Gastrocnemius medialis (tissue), 4 donors: ENCODE results near the gene ACP5.
"Not testable (repeated sequence)": the region's sequence is repeated elsewhere in the genome, so short reads cannot be mapped to it uniquely, and the experiment has no call there.

Experiments
- POLR2A ChIP-seq, 2 donors: fragments of 450-650 bp; IDR thresholded peaks; one replicate each; pipeline ENCODE4 v1.6.1; 2017; ENCODE audit warnings: antibody characterized with exemption in 2 of 2, mild to moderate bottlenecking in 2 of 2, moderate library complexity in 2 of 2
- TF ChIP-seq, protein P1 (sequence below), 5 experiments: fragments of 450-650 bp in 3 of 5; fragments of 200-600 bp in 2 of 5; sonication (generic) in 2 of 5; IDR thresholded peaks in 4 of 5; conservative IDR thresholded peaks in 1 of 5; 1 replicate in 4 of 5; 2 replicates in 1 of 5; pipeline ENCODE4 v1.5.1; 2016 to 2019; ENCODE audit warnings: antibody characterized with exemption in 5 of 5, mild to moderate bottlenecking in 3 of 5, moderate library complexity in 3 of 5

DNA sequence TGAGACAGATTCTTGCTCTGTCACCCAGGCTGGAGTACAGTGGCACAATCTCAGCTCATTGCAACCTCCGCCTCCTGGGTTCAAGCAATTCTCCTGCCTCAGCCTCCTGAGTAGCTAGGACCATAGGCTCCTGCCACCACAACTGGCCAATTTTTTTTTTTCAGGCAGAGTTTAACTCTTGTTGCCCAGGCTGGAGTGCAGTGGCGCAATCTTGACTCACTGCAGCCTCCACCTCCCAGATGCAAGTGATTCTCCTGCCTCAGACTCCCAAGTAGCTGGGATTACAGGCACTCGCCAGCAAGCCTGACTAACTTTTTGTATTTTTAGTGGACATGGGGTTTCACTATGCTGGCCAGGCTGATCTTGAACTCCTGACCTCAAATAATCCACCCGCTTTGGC is 3.7 kb downstream of the ACP5 start:
- TF ChIP-seq, protein P1, sequence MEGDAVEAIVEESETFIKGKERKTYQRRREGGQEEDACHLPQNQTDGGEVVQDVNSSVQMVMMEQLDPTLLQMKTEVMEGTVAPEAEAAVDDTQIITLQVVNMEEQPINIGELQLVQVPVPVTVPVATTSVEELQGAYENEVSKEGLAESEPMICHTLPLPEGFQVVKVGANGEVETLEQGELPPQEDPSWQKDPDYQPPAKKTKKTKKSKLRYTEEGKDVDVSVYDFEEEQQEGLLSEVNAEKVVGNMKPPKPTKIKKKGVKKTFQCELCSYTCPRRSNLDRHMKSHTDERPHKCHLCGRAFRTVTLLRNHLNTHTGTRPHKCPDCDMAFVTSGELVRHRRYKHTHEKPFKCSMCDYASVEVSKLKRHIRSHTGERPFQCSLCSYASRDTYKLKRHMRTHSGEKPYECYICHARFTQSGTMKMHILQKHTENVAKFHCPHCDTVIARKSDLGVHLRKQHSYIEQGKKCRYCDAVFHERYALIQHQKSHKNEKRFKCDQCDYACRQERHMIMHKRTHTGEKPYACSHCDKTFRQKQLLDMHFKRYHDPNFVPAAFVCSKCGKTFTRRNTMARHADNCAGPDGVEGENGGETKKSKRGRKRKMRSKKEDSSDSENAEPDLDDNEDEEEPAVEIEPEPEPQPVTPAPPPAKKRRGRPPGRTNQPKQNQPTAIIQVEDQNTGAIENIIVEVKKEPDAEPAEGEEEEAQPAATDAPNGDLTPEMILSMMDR (IDR thresholded peaks at IDR 0.05 in 4 of 5, conservative IDR thresholded peaks at IDR 0.05 in 1 of 5) = not testable (repeated sequence)
- TF ChIP-seq POLR2A (IDR thresholded peaks at IDR 0.05) = not testable (repeated sequence)
